A549 treated with AZD9567 at 1 μM for 4 hours (cell line): ENCODE results near the gene USP15. TPM values are rescaled to one million over a fixed set of nuclear protein-coding genes. Genes with fewer than 3 reads are reported as not detected.

Experiments used
- total RNA-seq: library from RNA; stranded (reverse); fragments of 200-300 nt; extraction: Qiagen RNA extraction; gene quantifications from 5 replicates; pipeline ENCODE4 v1.2.3, GENCODE V29; 2022; ENCODE audit not compliant: insufficient read depth

Gene USP15
- total RNA-seq: 30.0 to 49.7 TPM (median 32.9 TPM) in 5 replicates

DNA sequence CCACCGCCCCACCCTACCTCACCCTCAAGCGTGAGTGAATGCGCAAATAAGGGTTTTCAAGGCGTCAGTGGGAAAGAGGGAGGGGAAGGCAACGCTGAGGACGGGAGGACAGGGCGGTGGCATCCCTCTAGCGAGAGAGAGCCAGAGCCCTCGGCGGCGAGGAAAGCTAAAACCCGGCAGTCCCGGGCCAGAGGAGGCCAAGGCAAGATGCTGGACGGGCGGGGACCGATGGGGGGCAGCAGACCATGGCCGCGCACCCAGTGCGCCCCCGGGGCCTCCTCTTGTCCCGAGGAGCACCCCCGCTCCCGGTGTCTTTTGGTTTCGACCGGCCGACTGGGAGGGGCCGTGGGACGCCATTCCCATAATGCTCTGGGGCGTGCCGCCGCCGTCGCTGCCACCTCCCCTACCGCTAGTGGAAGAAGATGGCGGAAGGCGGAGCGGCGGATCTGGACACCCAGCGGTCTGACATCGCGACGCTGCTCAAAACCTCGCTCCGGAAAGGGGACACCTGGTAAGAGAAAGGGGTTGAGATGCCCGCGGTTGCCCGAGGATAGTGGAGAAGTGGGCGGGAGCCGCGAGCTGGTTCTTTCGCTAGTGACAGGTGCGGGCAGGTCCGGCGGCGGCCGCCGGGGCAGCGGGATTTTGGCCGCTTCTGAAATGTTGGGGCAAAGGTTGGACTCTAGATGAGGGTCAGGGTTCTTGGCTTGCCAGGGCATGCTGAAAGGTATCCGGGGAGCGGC is at the start of gene USP15:
TSS of gene USP15 (plus strand) at position 412 of the 740 bp plus-strand sequence. CDS start at position 423, 11 bp downstream.

Other genes starting within 250 kb of the USP15 start
- 12.6 to 15.5 TPM (median 14.5 TPM) in 5 replicates for gene MON2, start 206.4 kb downstream of the USP15 start, total RNA-seq